HG03097 (cell line): Measurements from ENCODE around the gene RFC3.

Experiments
- ATAC-seq: cut with Tn5 transposase; IDR thresholded peaks from one replicate; pipeline ENCODE4 v1.9.1; 2021; ENCODE audit not compliant: unreplicated experiment, low FRiP score

The RFC3 gene

GRCh38 chr13:33863188-33863789 lies 45.3 kb downstream of the RFC3 start:
- ATAC-seq = no peak

- peak; percentile 96 for ATAC-seq
These were observed 48.0 kb downstream of the RFC3 start for GRCh38 chr13:33865945-33866344.

GRCh38 chr13:33867472-33867871 lies 49.5 kb downstream of the RFC3 start:
- ATAC-seq = no peak

- ATAC-seq = no peak
These were observed 50.5 kb downstream of the RFC3 start for GRCh38 chr13:33868343-33868994.

GRCh38 chr13:33869005-33869404 lies 51.1 kb downstream of the RFC3 start:
- ATAC-seq = no peak

- ATAC-seq = no peak
These were observed 52.2 kb downstream of the RFC3 start for GRCh38 chr13:33870046-33870668.

- ATAC-seq = no peak
These were observed 53.5 kb downstream of the RFC3 start for GRCh38 chr13:33871207-33872004.

- ATAC-seq = no peak
These were observed 54.0 kb downstream of the RFC3 start for GRCh38 chr13:33872005-33872351.

GRCh38 chr13:33873251-33873908 lies 55.4 kb downstream of the RFC3 start:
- ATAC-seq = no peak

GRCh38 chr13:33874871-33875270 lies 56.9 kb downstream of the RFC3 start:
- no peak for ATAC-seq

- no peak for ATAC-seq
These were observed 57.9 kb downstream of the RFC3 start for GRCh38 chr13:33875618-33876401.

GRCh38 chr13:33876716-33877394 lies 58.9 kb downstream of the RFC3 start:
- no peak for ATAC-seq

GRCh38 chr13:33879118-33879517 lies 61.2 kb downstream of the RFC3 start:
- ATAC-seq = no peak

GRCh38 chr13:33882804-33883203 lies 64.9 kb downstream of the RFC3 start:
- no peak for ATAC-seq

- ATAC-seq = no peak
These were observed 66.7 kb downstream of the RFC3 start for GRCh38 chr13:33884531-33885220.
